Activated naive CD8-positive, alpha-beta T cell (primary cell): ENCODE results near the gene ERO1B.
A peak's percentile ranks its signal among the peaks of the same experiment; 100 is the strongest.

Experiments used
- H3K27ac Mint-ChIP-seq: one replicate; pipeline ENCODE4 v1.8.0; 2021; ENCODE audit warnings: mixed read lengths
- H3K27me3 Mint-ChIP-seq: one replicate; pipeline ENCODE4 v1.8.0; 2021; ENCODE audit warnings: mixed read lengths
- H3K36me3 Mint-ChIP-seq: one replicate; pipeline ENCODE4 v1.8.0; 2021; ENCODE audit warnings: mixed read lengths
- H3K4me1 Mint-ChIP-seq: one replicate; pipeline ENCODE4 v1.8.0; 2021; ENCODE audit warnings: low read depth, mixed read lengths
- H3K4me3 Mint-ChIP-seq: one replicate; pipeline ENCODE4 v1.8.0; 2021; ENCODE audit warnings: mild to moderate bottlenecking, mixed read lengths
- H3K9me3 Mint-ChIP-seq: one replicate; pipeline ENCODE4 v1.8.0; 2021; ENCODE audit warnings: low read depth, mixed read lengths

Gene ERO1B

DNA sequence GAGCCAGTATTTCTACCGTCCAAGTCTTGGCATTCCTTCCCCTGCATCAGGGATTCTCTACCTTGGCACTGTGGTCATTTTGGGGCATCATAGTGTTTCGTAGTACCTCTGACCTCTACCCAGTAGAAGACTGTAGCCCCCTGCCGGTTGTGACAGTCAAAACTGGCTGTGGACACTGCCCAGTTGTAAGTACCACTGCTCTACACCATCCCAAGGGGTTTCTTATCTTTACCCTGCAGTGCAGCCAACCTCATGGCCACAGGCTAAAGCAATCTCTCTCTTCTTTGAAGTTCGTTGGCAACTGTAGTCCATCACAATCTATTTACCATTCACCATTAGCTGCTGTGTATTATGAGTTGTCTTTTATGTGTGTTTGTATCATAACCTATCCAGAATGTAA lies 29.3 kb upstream of the ERO1B start:
- Mint-ChIP-seq H3K4me3 (no peak overlapping the region), H3K4me1 (no peaks in the 10 kb centered on the region), H3K27me3 (peaks cover 2% of the 10 kb centered on the region), H3K9me3 (no peaks in the 10 kb centered on the region), H3K27ac (no peak overlapping the region), H3K36me3 (no peaks in the 10 kb centered on the region)

DNA sequence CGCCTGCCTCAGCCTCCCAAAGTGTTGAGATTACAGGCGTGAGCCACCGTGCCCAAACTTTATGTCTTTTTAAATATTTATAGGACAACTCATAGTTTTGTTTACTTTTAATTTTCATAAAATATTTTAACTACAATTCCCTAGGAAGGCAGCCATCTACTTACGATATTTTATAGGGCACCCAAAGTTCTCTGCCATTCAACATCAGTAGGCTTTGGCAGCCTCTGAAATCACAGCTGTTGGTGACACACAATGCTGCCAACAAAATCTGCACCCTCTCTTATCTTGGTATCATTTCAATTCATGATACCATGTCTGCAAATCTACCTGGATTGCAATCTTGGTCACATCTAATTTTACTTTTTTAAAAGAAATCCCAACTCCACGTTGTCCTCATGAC lies 27.1 kb upstream of the ERO1B start:
- H3K4me3 Mint-ChIP-seq = no peak overlapping the region

DNA sequence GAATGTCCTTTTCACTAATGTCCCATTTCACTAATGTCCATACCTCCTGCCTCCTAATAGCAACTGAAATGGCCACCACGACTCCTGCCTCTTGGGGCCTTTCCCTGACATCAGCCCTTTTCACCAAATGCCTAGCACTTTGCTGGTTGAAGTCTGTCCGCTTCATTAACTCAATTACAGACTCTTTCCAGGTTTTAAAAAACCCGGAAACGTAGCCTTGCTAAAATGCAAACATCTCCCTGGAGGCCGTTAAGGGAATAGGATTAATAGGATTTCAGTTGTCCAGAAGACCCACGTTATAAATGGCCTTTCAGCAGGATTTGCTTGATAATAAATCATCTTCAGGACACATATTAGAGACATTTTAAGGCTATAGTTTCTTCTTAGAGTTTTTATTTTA lies 25.7 kb upstream of the ERO1B start:
- H3K27ac Mint-ChIP-seq = no peak overlapping the region
- peaks cover 2% of the 10 kb centered on the region for H3K27me3 Mint-ChIP-seq
- no peaks in the 10 kb centered on the region for H3K36me3 Mint-ChIP-seq
- no peak overlapping the region for H3K4me3 Mint-ChIP-seq
- no peaks in the 10 kb centered on the region for H3K4me1 Mint-ChIP-seq
- H3K9me3 Mint-ChIP-seq = no peaks in the 10 kb centered on the region

More for the DNA sequence above, 27.1 kb upstream of the ERO1B start:
- H3K36me3 Mint-ChIP-seq = no peaks in the 10 kb centered on the region
- no peak overlapping the region for H3K27ac Mint-ChIP-seq
- H3K27me3 Mint-ChIP-seq = peaks cover 2% of the 10 kb centered on the region
- no peaks in the 10 kb centered on the region for H3K9me3 Mint-ChIP-seq
- no peaks in the 10 kb centered on the region for H3K4me1 Mint-ChIP-seq

DNA sequence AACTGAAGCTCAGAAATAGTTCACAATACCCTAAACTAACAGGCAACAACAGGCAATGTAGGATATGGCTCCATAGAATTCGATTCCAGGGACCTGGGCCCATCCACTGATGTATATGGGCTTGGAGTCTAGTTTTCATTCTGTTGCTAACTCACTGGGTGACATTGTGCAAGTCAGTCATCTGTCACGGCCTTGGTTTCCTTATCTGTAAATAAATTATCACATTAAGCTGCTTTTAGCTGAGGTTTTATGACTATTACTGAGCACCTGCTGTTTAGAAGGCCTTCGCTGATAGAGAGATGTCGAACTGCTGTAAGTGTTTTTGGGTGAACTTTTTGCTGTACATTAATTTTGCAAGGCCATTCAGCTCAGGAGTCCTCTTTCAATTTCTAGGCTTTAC lies 22.9 kb upstream of the ERO1B start:
- Mint-ChIP-seq H3K36me3 (no peaks in the 10 kb centered on the region), H3K27ac (no peak overlapping the region), H3K4me3 (no peak overlapping the region), H3K9me3 (no peaks in the 10 kb centered on the region), H3K27me3 (no peaks in the 10 kb centered on the region), H3K4me1 (no peaks in the 10 kb centered on the region)

DNA sequence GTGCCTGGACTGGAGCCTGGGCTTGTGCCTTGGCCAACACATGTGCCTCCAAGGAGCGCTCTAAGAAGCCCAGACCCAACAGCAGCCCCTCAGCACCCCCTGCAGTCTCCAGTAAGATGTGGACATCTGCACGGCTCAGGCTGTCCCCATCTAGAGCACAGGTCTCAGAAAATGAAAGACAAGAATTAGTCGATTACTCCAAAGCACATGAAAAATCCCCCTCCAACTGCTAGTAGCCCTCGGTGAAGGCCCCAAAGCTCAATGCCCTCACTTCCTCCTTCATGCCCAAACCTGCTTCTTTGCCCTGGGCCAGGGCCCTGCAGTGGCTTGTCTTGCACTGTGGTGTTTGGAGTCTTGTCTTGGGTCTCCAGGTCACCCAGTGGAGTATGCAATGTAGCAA lies 21.9 kb upstream of the ERO1B start:
- no peaks in the 10 kb centered on the region for H3K9me3 Mint-ChIP-seq
- H3K36me3 Mint-ChIP-seq = no peaks in the 10 kb centered on the region
- peaks cover 3% of the 10 kb centered on the region for H3K27me3 Mint-ChIP-seq
- H3K4me3 Mint-ChIP-seq = no peak overlapping the region
- no peak overlapping the region for H3K27ac Mint-ChIP-seq
- no peaks in the 10 kb centered on the region for H3K4me1 Mint-ChIP-seq

DNA sequence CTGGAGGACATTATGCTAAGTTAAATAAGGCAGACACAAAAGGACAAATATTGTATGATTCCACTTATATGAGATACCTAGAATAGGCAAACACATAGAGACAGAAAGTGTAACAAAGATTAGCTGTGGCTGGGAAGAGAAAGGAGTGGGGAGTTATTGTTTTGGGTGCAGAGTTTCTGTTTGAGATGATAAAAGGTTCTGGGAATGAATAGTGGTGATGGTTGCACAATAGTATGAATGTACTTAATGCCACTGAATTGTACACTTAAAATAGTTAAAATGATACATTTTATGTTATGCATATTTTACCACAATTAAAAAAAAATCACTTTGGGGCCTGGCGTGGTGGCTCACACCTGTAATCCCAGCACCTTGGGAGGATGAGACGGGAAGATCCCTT lies 21.2 kb upstream of the ERO1B start:
- H3K9me3 Mint-ChIP-seq = no peaks in the 10 kb centered on the region
- H3K4me3 Mint-ChIP-seq = no peak overlapping the region
- no peaks in the 10 kb centered on the region for H3K4me1 Mint-ChIP-seq
- peaks cover 3% of the 10 kb centered on the region for H3K27me3 Mint-ChIP-seq
- H3K36me3 Mint-ChIP-seq = no peaks in the 10 kb centered on the region
- H3K27ac Mint-ChIP-seq = no peak overlapping the region

DNA sequence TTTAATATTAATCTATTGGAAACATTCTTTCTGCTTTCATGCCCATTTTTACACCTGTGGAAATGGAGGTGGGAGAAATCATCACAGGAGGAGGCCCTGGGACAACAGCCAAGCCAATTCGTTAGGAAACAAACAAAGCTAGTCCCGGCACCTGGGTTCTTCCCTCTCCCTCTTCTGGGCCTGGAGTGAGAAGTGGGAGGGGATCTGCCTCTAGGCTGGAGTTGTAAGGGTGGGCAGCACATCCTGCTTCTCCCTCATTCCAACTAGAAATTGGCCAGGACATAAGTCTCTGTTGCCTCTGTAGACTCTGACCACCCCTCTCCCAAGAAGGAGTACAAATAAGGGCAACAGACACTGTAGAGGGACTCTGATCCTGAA lies 20.2 kb upstream of the ERO1B start:
- H3K4me1 Mint-ChIP-seq = no peaks in the 10 kb centered on the region
- H3K9me3 Mint-ChIP-seq = no peaks in the 10 kb centered on the region
- H3K4me3 Mint-ChIP-seq = no peak overlapping the region
- H3K27me3 Mint-ChIP-seq = peaks cover 3% of the 10 kb centered on the region
- no peaks in the 10 kb centered on the region for H3K36me3 Mint-ChIP-seq
- no peak overlapping the region for H3K27ac Mint-ChIP-seq

DNA sequence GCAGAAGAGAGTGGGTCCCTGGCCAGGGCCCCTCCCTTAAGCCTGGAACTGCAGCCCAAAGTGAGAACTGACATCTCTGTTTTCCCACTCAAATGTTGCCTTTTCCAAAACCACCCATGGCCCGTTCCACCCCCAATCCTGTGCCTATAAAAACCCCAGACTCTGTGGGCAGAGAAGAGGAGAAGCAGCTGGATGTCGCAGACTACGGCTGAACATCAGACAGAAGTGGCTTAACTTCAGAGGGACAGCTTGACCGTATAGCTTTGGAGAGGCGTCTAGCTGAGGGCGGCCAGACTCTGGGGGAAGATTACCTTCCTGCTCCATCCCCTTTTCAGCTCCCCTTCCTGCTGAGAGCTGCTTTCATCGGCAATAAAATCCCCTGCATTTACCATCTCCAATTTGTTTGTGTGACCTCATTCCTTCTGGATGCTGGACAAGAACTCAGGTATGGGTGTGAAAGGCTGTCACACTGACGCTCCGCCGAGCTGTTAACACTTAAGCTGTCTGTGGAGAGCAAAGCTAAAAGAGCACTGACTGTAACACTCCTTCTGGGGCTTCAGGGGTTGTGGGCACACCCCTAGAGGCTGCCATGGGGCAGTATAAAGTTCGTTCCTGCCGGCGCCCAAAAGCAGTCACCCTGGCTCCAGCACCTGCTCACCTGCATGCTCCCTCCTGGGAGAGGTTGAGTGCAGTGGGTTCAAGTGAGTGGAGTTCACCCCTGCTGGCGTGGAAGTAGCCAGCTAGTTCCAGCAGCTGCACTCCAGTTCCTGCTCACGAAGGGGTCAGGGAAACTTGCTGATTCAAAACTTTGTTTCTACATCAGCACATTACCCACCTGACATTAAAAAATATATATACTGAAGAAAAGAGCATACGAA lies 19.6 kb upstream of the ERO1B start:
- Mint-ChIP-seq H3K9me3 (no peaks in the 10 kb centered on the region), H3K27me3 (peaks cover 3% of the 10 kb centered on the region), H3K36me3 (no peaks in the 10 kb centered on the region), H3K4me3 (no peak overlapping the region), H3K27ac (no peak overlapping the region), H3K4me1 (no peaks in the 10 kb centered on the region)

DNA sequence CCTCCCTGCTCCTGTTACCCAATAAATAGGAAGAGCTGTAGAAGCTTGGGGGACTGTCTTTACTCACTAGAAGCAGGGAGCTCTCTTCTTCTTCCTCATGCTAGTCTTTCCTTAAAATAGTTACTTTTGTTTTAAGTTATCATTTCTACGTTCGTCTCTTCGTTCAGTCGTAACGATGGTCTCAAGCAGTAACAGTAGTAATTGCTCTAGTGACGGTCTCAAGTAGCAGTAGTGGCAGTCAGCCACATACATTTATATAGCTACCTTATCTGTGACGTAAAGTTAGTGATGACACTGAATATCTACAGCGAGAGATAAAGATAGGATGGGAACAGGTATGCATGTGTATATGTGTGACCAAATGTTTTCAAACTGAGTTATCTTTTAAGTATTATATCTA lies 15.4 kb upstream of the ERO1B start:
- Mint-ChIP-seq H3K27ac (no peak overlapping the region), H3K36me3 (no peaks in the 10 kb centered on the region), H3K9me3 (no peaks in the 10 kb centered on the region), H3K4me1 (no peaks in the 10 kb centered on the region), H3K4me3 (no peak overlapping the region), H3K27me3 (peaks cover 3% of the 10 kb centered on the region)

DNA sequence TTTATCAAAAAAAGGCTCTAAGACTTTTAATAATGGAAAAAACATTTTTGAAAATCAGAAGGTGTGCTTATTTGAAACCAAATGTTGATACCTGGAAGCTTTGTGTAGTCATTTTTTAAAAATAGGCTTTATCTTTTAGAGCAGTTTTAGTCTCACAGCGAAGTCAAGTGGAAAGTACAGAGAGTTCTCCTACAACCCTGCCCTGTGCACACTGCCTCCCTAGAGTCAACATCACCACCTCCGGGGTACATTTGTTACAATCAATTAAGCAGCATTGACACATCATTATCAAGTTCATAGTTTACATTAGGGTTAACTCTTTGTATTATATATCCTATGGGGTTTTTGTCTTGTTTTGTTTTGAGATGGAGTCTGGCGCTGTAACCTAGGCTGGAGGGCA lies 10.7 kb upstream of the ERO1B start:
- Mint-ChIP-seq H3K4me3 (no peak overlapping the region), H3K36me3 (no peaks in the 10 kb centered on the region), H3K4me1 (no peaks in the 10 kb centered on the region), H3K27me3 (no peaks in the 10 kb centered on the region), H3K9me3 (no peaks in the 10 kb centered on the region), H3K27ac (no peak overlapping the region)

DNA sequence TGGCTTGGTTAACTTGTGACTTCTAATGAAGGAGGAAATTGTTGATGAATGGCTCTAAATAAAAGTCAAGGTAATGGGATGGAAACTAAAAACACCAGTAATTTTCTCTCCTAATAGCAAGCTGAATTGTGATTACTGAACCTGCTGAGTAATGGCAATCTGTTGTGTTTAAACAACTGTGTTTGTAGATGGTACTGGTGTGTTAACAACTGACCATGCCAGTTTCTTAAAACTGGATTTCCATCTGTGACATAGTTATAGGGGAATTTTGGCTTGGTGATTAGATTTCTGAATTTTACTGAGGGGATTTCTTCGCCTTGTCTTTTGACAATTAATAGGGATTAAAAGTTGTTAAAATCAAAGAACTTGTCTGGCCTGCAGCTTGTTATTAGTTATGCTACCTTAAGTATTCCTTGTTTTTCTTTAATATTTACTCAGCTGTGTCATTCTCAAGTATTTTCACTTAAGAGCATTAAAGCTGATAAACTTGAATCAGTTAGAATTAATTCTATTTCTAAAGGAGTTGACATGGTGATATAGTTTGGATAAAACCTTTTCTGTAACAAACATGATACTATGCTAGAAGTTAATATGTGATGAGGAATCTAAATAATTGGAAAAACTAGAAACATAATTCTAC lies 7.9 kb upstream of the ERO1B start:
- Mint-ChIP-seq H3K27ac (no peak overlapping the region), H3K36me3 (no peaks in the 10 kb centered on the region), H3K9me3 (no peaks in the 10 kb centered on the region), H3K27me3 (no peaks in the 10 kb centered on the region), H3K4me3 (no peak overlapping the region), H3K4me1 (peaks cover 6% of the 10 kb centered on the region)

DNA sequence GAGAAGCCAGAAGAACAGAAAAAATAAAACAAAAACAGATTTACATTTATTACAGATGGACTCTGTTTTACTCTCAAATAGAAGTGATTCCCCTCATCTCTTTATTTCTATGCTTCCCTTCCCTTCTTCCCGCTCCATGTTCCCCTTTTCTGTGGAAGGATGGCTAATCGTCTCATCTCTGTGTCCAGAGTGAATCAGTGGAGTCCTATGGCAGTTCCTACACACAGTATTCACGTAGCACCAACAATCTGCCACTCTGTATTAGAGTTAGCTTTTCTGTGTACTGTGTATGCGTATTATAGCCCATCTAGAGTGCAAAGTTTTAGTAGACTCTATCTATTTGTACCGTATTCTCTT lies 6.8 kb upstream of the ERO1B start:
- Mint-ChIP-seq H3K27me3 (no peaks in the 10 kb centered on the region), H3K9me3 (no peaks in the 10 kb centered on the region), H3K36me3 (no peaks in the 10 kb centered on the region), H3K4me1 (peaks cover 16% of the 10 kb centered on the region), H3K27ac (no peak overlapping the region), H3K4me3 (no peak overlapping the region)

DNA sequence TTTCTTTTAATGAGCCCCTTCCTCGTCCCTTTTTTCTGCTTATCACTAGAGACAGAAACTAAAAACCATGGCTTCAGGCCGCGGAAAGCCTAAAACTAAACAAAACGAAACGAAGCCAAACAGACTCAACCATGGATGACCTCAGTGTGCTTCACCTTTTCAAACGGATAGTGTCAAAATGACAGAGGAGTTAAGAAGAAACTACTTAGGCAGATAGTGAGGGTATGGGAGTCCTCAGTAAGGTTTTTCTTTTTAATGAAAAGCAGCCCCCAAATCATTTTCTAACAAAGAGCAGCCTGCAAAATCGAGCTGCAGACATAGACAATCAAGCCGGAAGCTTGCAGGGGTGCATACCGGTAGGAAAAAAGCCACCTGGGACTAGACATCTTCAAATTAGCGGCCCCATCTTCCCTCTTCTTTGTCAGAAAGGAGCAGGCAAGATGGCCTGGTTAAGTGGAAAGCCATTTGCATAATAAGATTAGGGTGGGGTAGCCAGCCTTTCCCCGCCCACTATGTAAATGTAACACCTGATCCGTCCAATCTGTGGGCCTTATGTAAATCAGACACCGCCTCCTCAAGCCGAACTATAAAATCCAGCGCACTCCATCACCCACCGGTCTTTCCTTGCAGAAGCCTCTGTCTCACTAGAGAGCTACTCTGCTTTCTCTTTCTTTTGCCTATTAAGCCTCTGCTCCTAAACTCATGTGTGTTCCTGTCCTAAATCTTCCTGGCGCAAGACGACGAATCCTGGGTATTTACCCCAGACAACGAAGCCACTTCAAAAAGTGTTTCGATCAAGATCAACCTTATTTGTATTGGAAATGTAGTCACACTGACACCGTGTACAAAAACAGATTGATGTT lies 6.2 kb upstream of the ERO1B start:
- Mint-ChIP-seq H3K36me3 (no peaks in the 10 kb centered on the region), H3K9me3 (no peaks in the 10 kb centered on the region), H3K4me1 (peaks cover 20% of the 10 kb centered on the region), H3K27me3 (no peaks in the 10 kb centered on the region), H3K4me3 (no peak overlapping the region), H3K27ac (no peak overlapping the region)

DNA sequence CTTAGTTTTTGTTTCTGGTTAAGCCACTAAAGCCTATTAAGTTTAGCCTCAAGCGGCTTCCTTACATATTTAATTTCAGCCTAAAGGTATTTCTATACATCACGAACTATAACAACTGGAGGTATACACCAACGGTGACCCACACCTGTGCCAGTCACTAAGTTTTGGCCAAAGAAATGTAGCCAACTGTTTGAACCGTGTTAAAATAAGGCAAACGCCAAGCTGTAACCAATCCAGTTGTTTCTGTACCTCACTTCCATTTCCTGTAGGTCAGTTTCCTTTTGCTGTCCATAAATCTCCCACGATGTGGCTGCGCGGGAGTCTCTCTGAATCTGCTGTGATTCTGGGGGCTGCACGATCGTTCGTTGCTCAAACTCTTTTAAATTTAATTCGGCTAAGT lies 5.6 kb upstream of the ERO1B start:
- no peaks in the 10 kb centered on the region for H3K36me3 Mint-ChIP-seq

DNA sequence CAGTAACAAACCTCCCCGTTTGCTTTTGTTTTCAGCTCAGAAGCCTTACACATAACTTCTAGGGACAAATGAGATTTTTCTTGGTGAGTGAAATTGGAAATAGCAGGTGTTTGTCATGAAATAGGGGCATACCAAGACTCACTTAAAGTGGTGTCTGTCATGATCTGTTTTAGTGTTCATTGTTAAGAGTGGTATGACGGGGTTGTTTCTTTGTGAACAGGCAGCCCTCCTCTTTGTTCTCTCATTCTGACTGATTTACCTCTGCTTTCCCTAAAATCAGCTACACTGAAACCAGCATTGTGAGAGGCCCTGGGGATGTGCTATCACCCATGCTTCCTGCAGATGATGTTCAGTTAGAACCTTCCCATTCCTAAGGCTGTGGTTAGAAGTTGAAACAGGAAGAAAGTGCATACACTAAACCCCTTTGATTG lies 2.5 kb upstream of the ERO1B start:
- Mint-ChIP-seq H3K4me3 (peak overlapping the region; percentile 55), H3K27me3 (no peaks in the 10 kb centered on the region), H3K4me1 (peaks cover 38% of the 10 kb centered on the region), H3K36me3 (no peaks in the 10 kb centered on the region), H3K9me3 (no peaks in the 10 kb centered on the region), H3K27ac (peak overlapping the region; percentile 76)

More for the DNA sequence above, 5.6 kb upstream of the ERO1B start:
- Mint-ChIP-seq H3K27me3 (no peaks in the 10 kb centered on the region), H3K4me3 (no peak overlapping the region), H3K9me3 (no peaks in the 10 kb centered on the region), H3K4me1 (peaks cover 24% of the 10 kb centered on the region), H3K27ac (no peak overlapping the region)
